Pancreas (tissue), 10 donors: ENCODE results near the gene FUT6. TPM values are rescaled to one million over a fixed set of nuclear protein-coding genes. Genes with fewer than 3 reads are reported as not detected.
A peak's percentile ranks its signal among the peaks of the same experiment; 100 is the strongest.
"Not testable (repeated sequence)": the region's sequence is repeated elsewhere in the genome, so short reads cannot be mapped to it uniquely, and the experiment has no call there.

Experiments
- ATAC-seq, 4 donors: fragments of 200-7000 bp; cut with Tn5 transposase; one replicate each; pipeline versions ENCODE4 v1.8.0 to v1.9.1; 2020; ENCODE audit warnings: mild to moderate bottlenecking in 4 of 4, moderate library complexity in 4 of 4
- DNase-seq, 6 donors: peaks; one replicate each; pipeline ENCODE4 v3.0.0-alpha.2; 2020
- FAIRE-seq: peaks from 2 replicates; lab custom pipeline; 2012; peaks lifted over from hg19 to GRCh38; lab: Jason Lieb, UNC
- H3K27ac ChIP-seq, 4 donors: fragments of 200-600 bp; sonication (generic); 1 replicate in 3 of 4; 2 replicates in 1 of 4; pipeline versions ENCODE4 v1.5.0 to v1.8.0; 2020
- H3K27me3 ChIP-seq, 4 donors: fragments of 200-600 bp; one replicate each; pipeline ENCODE4 v1.8.0; 2021
- H3K36me3 ChIP-seq, 3 donors: fragments of 200-600 bp; sonication (generic) in 1 of 3; one replicate each; pipeline versions ENCODE4 v1.5.0 to v1.8.0; 2020 to 2021
- H3K4me1 ChIP-seq, 3 donors: fragments of 200-600 bp; one replicate each; pipeline ENCODE4 v1.8.0; 2021
- H3K4me3 ChIP-seq, 4 donors: fragments of 200-600 bp; sonication (generic) in 2 of 4; one replicate each; pipeline versions ENCODE4 v1.5.0 to v1.8.0; 2020 to 2021
- H3K9me3 ChIP-seq, 4 donors: fragments of 200-600 bp; one replicate each; pipeline ENCODE4 v1.8.0; 2021
- WGBS, 2 donors: extraction: QIAGEN DNeasy Blood & Tissue Kit; methylation state at CpG; one replicate each; pipeline ENCODE4 v1.1.7; 2013; 5-methylcytosine and 5-hydroxymethylcytosine counted together
- intact Hi-C, 3 donors: fragments of 100-400 bp; cut with DNase I; formaldehyde crosslinking; loops; one replicate each; pipeline versions ENCODE4 v1.11.1 to v1.14.2; 2022
- polyA plus RNA-seq, 2 donors: library from polyadenylated mRNA; stranded (reverse); fragments of 200-250 nt; gene quantifications; one replicate each; pipeline ENCODE4 v1.2.3, GENCODE V29; 2013
- total RNA-seq, 6 donors: library from RNA; stranded (reverse); fragmentation: NEBNext Ultra II Directional in 4 of 6; extraction: Animal tissue kit (Norgen Biotek cat#: 25700) in 4 of 6; gene quantifications; one replicate each; pipeline versions ENCODE4 v1.2.1 to v1.2.4, GENCODE V29; 2021 to 2023
- TF ChIP-seq, protein P1 (sequence below), 4 donors: fragments of 200-600 bp; sonication (generic) in 3 of 4; IDR thresholded peaks; one replicate each; pipeline versions ENCODE4 v1.5.0 to v1.8.0; 2021; ENCODE audit warnings: antibody characterized with exemption in 4 of 4
- donor health status: healthy with polysubstance abuse.
- donor health status: DM: no; HTN: no; CAD: no; lungs with moderate emphysema.
- donor health status: DM: no; HTN: no; CAD: no.
- donor health status: control.
- donor health status: control.
- donor health status: Bipolar disorder and iron deficiency.
- donor health status: DM: yes; HTN: yes; CAD: no.
- donor health status: DM: no; HTN: no; CAD: no.
- donor health status: DM: no; HTN: no; CAD: no.
- donor health status: DM: yes; HTN: yes; CAD: no.

Gene FUT6, protein sequence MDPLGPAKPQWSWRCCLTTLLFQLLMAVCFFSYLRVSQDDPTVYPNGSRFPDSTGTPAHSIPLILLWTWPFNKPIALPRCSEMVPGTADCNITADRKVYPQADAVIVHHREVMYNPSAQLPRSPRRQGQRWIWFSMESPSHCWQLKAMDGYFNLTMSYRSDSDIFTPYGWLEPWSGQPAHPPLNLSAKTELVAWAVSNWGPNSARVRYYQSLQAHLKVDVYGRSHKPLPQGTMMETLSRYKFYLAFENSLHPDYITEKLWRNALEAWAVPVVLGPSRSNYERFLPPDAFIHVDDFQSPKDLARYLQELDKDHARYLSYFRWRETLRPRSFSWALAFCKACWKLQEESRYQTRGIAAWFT
- total RNA-seq (1 to 10 TPM; 1.9 to 8.7 (median 2.8) TPM), polyA plus RNA-seq (1 to 10 TPM; 2.9 to 4.0 TPM)

DNA sequence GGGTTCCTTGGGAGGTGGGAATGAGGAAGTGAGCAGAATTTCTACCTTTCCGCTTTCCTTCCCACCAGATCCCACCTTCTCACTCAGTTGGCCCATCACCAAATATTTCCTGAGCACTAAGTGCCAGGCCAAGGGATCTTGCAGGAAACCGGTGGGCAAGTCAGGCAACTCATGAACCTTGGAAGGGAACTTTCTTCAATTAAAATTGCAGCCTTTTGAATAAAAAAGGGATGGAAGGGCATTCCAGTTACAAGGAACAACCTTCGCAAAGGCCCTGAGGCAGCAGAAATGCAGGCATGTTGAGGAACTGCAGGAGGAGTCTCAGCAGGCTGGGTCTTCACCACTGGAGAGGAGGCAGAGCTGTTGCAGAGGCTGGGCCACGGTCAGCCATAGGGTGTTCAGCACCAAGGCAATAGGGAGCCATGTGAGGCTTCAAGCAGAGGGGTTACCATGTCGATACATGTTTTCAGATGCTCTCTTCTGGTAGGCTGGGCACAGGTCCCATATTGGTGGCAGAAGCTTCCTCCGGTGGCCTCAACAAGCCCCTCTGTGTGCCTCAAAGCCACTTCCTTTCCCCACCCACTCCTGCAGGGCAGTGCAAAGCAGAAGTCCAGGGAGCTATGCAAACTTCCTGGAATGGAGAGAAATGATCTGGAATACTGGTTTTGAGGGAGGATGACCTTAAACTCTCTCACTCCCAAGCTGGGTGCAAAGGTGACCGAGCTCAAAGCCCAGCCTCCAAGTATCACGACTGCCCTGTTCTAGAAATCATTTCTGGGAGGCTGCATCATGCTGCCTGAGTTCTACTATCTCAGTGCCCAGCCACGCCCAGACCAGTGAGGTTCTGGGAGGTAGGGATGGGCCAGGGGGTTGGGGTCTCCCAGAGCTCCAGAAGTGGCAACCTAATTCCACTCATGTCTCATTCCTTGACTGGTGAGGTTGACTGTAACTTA lies at the start of gene FUT6:
Gene FUT6, minus strand, starts transcription at position 638 of the 953 bp plus-strand sequence. CDS start 7,135 bp downstream, outside the sequence.
- FAIRE-seq (no peak), ATAC-seq (no peak), DNase-seq (no peak)
- TF ChIP-seq, protein P1, sequence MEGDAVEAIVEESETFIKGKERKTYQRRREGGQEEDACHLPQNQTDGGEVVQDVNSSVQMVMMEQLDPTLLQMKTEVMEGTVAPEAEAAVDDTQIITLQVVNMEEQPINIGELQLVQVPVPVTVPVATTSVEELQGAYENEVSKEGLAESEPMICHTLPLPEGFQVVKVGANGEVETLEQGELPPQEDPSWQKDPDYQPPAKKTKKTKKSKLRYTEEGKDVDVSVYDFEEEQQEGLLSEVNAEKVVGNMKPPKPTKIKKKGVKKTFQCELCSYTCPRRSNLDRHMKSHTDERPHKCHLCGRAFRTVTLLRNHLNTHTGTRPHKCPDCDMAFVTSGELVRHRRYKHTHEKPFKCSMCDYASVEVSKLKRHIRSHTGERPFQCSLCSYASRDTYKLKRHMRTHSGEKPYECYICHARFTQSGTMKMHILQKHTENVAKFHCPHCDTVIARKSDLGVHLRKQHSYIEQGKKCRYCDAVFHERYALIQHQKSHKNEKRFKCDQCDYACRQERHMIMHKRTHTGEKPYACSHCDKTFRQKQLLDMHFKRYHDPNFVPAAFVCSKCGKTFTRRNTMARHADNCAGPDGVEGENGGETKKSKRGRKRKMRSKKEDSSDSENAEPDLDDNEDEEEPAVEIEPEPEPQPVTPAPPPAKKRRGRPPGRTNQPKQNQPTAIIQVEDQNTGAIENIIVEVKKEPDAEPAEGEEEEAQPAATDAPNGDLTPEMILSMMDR (IDR thresholded peaks at IDR 0.05): no peak
- H3K27me3 ChIP-seq: no peaks in the 10 kb centered on the region
- intact Hi-C loops: no loop called here
- peak within 1 kb of the TSS in 2 of 4 donors; percentile 9 to 18 for H3K4me3 ChIP-seq
- WGBS, 2 donors: 75 to 82% methylated on average over 9 of the region's 9 CpGs
- peak within 1 kb of the TSS; percentile 45 to 78 (median 64) for H3K27ac ChIP-seq
- H3K4me1 ChIP-seq: no peaks in the 10 kb centered on the region
- H3K36me3 ChIP-seq: no peaks in the 10 kb centered on the region
- no peaks in the 10 kb centered on the region for H3K9me3 ChIP-seq

DNA sequence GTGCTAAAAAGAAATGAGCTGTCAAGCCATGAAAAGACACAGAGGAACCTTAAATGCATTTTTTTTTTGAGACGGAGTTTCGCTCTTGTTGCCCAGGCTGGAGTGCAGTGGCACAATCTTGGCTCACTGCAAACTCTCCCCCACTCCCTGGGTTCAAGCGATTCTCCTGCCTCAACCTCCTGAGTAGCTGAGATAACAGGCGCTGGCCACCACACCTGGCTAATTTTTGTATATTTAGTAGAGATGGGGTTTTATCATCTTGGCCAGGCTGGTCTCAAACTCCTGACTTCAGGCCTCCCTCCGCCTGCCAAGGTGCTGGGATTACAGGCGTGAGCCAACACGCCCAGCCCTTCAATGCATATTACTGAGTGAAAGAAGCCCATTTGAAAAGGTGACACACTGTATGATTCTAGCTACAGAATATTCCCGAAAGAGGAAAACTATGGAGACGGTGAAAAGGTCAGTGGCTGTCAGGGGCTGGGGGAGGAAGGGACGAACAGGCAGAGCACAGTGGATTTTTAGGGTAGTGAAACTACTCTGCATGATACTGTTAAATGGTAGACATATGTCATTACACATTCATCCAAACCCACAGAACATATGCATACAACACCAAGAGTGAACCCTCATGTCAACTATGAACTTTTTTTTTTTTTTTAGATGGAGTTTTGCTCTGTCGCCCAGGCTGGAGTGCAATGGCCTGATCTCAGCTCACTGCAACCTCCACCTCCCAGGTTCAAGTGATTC lies 44.7 kb upstream of the FUT6 start:
- H3K4me1 ChIP-seq, ATAC-seq, FAIRE-seq, H3K4me3 ChIP-seq, H3K36me3 ChIP-seq, intact Hi-C loops, H3K9me3 ChIP-seq, DNase-seq, H3K27me3 ChIP-seq, H3K27ac ChIP-seq: not testable (repeated sequence)
- 73 to 74% methylated on average over 11 of the region's 11 CpGs for WGBS, 2 donors

DNA sequence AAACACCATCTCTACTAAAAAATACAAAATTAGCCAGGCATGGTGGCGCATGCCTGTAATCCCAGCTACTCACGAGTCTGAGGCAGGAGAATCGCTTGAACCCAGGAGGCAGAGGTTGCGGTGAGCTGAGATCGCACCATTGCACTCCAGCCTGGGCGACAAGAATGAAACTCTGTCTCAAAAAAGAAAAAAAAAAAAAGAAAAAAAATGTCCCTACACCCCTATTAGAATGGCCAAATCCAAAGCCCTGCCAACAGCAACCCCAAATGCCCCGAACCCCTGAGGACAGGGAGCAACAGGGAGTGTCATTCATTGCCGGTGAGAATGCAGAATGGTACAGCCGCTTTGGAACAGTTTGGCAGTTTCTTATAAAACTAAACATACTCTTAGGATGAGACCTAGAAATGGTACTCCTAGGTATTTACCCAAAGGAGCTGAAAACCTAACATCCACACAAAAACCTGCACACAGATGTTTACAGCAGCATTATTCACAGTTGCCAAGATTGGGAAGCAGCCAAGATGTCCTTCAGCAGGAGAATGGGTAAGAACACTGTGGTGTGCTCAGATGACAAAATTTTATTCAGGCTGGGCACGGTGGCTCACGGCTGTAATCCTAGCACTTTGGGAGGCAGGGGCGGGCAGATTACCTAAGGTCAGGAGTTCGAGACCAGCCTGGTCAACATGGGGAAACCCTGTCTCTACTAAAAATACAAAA lies 43.8 kb upstream of the FUT6 start:
- H3K36me3 ChIP-seq, DNase-seq, intact Hi-C loops, H3K9me3 ChIP-seq, H3K27me3 ChIP-seq, H3K27ac ChIP-seq, FAIRE-seq, H3K4me1 ChIP-seq, H3K4me3 ChIP-seq: not testable (repeated sequence)
- 57 to 61% methylated on average over 9 to 13 of the region's 13 CpGs for WGBS, 2 donors
- ATAC-seq: peak in 1 of 4 donors; percentile 34

DNA sequence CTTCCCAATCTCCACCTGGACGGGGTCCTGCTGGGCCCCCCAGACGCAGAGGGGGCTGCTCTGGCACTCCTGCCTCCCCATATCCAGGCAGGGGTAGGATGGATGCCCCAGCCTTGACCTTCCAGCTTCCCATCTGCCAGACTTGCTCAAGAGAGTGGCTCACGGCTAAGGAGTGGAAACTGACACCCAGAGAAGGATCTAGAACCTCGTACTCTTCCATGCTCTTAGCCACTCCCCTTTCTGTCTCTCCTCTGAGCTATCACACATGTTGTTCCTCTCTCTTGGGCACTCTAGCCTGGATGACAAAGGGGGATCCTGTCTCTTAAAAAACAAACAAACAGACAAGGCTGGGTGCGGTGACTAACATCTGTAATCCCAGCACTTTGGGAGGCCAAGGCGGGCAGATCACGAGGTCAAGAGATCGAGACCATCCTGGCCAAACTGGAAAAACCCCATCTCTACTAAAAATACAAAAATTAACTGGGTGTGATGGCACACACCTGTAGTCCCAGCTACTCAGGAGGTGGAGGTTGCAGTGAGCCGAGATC lies 43.0 kb upstream of the FUT6 start:
- Histone ChIP-seq H3K27ac (no peak overlapping the region), H3K9me3 (no peaks in the 10 kb centered on the region), H3K36me3 (no peaks in the 10 kb centered on the region), H3K4me1 (peaks cover 0 to 5% (median 0%) of the 10 kb centered on the region in 3 donors), H3K4me3 (no peak overlapping the region), H3K27me3 (peaks cover 0 to 4% (median 0%) of the 10 kb centered on the region in 4 donors)
- intact Hi-C loops: no loop called here
- no peak for DNase-seq
- no peak for ATAC-seq
- FAIRE-seq: no peak
- 37 to 44% methylated on average over 9 of the region's 9 CpGs for WGBS, 2 donors
- TF ChIP-seq, protein P1 (IDR thresholded peaks at IDR 0.05): no peak
